ENCODE results near the gene UBTD2.

DNA sequence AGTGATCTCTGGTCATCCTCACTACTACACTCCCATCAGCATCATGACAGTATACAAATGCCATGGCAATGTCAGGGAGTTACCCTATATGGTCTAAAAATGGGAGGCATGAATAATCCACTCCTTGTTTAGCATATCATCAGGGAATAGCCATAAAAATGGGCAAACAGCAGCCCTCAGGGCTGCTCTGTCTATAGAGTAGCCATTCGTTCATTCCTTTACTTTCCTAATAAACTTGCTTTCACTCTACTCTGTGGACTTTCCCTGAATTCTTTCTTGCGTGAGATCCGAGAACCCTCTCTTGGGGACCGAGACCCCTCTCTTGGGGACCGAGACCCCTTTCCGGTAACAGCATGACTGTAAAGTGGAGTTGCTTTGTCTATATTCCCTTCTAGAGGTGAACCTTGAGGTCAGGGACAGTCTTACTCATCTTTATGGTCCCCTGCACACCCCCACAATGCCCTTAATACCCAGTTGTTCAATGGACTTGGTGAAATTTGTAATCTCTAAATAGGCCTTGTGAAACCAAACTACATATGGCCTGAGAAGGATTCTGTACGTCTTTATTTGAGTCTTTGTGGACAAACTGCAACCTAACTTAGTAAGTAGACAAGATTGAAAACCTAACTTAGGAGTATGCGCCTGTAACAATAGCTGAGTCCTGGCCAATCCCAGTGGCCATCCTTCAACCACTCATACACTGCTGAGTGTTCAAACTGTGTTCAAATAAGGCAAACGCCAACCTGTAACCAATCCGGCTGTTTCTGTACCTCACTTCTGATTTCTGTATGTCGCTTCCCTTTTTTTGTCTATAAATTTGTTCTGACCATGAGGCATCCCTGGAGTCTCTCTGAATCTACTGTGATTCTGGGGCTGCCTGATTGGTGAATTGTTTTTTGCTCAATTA, 32.3 kb upstream of the UBTD2 start:
- TF ChIP-seq ZNF239 (tag by site-specific recombination; IDR thresholded peaks at IDR 0.05): no peak
- TF ChIP-seq, protein P1, sequence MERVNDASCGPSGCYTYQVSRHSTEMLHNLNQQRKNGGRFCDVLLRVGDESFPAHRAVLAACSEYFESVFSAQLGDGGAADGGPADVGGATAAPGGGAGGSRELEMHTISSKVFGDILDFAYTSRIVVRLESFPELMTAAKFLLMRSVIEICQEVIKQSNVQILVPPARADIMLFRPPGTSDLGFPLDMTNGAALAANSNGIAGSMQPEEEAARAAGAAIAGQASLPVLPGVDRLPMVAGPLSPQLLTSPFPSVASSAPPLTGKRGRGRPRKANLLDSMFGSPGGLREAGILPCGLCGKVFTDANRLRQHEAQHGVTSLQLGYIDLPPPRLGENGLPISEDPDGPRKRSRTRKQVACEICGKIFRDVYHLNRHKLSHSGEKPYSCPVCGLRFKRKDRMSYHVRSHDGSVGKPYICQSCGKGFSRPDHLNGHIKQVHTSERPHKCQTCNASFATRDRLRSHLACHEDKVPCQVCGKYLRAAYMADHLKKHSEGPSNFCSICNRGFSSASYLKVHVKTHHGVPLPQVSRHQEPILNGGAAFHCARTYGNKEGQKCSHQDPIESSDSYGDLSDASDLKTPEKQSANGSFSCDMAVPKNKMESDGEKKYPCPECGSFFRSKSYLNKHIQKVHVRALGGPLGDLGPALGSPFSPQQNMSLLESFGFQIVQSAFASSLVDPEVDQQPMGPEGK (tag by site-specific recombination; IDR thresholded peaks at IDR 0.05): no peak
- TF ChIP-seq ZFP37 (tag by site-specific recombination; IDR thresholded peaks at IDR 0.05): no peak
- TF ChIP-seq SETDB1 (IDR thresholded peaks at IDR 0.05; ENCODE audit: insufficient read length, low read length): no peak
- no peak for TF ChIP-seq ZBTB48 (tag by site-specific recombination; IDR thresholded peaks at IDR 0.05)
- TF ChIP-seq, protein P2, sequence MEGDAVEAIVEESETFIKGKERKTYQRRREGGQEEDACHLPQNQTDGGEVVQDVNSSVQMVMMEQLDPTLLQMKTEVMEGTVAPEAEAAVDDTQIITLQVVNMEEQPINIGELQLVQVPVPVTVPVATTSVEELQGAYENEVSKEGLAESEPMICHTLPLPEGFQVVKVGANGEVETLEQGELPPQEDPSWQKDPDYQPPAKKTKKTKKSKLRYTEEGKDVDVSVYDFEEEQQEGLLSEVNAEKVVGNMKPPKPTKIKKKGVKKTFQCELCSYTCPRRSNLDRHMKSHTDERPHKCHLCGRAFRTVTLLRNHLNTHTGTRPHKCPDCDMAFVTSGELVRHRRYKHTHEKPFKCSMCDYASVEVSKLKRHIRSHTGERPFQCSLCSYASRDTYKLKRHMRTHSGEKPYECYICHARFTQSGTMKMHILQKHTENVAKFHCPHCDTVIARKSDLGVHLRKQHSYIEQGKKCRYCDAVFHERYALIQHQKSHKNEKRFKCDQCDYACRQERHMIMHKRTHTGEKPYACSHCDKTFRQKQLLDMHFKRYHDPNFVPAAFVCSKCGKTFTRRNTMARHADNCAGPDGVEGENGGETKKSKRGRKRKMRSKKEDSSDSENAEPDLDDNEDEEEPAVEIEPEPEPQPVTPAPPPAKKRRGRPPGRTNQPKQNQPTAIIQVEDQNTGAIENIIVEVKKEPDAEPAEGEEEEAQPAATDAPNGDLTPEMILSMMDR (tag by site-specific recombination; IDR thresholded peaks at IDR 0.05): no peak
- TF ChIP-seq, protein P3, sequence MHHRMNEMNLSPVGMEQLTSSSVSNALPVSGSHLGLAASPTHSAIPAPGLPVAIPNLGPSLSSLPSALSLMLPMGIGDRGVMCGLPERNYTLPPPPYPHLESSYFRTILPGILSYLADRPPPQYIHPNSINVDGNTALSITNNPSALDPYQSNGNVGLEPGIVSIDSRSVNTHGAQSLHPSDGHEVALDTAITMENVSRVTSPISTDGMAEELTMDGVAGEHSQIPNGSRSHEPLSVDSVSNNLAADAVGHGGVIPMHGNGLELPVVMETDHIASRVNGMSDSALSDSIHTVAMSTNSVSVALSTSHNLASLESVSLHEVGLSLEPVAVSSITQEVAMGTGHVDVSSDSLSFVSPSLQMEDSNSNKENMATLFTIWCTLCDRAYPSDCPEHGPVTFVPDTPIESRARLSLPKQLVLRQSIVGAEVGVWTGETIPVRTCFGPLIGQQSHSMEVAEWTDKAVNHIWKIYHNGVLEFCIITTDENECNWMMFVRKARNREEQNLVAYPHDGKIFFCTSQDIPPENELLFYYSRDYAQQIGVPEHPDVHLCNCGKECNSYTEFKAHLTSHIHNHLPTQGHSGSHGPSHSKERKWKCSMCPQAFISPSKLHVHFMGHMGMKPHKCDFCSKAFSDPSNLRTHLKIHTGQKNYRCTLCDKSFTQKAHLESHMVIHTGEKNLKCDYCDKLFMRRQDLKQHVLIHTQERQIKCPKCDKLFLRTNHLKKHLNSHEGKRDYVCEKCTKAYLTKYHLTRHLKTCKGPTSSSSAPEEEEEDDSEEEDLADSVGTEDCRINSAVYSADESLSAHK (tag by site-specific recombination; IDR thresholded peaks at IDR 0.05): no peak
- no peak for TF ChIP-seq REPIN1 (tag by site-specific recombination; IDR thresholded peaks at IDR 0.05; ENCODE audit: low read depth)
- no peak for TF ChIP-seq ZNF175 (tag by site-specific recombination; IDR thresholded peaks at IDR 0.05)
- TF ChIP-seq, protein P4, sequence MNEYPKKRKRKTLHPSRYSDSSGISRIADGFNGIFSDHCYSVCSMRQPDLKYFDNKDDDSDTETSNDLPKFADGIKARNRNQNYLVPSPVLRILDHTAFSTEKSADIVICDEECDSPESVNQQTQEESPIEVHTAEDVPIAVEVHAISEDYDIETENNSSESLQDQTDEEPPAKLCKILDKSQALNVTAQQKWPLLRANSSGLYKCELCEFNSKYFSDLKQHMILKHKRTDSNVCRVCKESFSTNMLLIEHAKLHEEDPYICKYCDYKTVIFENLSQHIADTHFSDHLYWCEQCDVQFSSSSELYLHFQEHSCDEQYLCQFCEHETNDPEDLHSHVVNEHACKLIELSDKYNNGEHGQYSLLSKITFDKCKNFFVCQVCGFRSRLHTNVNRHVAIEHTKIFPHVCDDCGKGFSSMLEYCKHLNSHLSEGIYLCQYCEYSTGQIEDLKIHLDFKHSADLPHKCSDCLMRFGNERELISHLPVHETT (tag by site-specific recombination; IDR thresholded peaks at IDR 0.05): no peak
- no peak for TF ChIP-seq ZNF670 (tag by site-specific recombination; IDR thresholded peaks at IDR 0.05; ENCODE audit: low read depth)
- no peak for TF ChIP-seq ZNF394 (tag by site-specific recombination; IDR thresholded peaks at IDR 0.05; ENCODE audit: borderline replicate concordance)
- TF ChIP-seq ZSCAN23 (tag by site-specific recombination; IDR thresholded peaks at IDR 0.05): no peak
